Adrenal gland (tissue), 5 donors: ENCODE data around the gene LIPA.

ENCODE experiments used
- POLR2A ChIP-seq, 2 donors: fragments of 450-650 bp; IDR thresholded peaks; one replicate each; pipeline ENCODE4 v1.6.1; 2017; ENCODE audit warnings: antibody characterized with exemption in 2 of 2, mild to moderate bottlenecking in 2 of 2, moderate library complexity in 1 of 2
- TF ChIP-seq, protein P1 (sequence below), 6 experiments: fragments of 450-650 bp in 4 of 6; fragments of 200-600 bp in 2 of 6; sonication (generic) in 1 of 6; IDR thresholded peaks; 1 replicate in 5 of 6; 2 replicates in 1 of 6; pipeline versions ENCODE4 v1.5.1 to v1.8.0; 2016 to 2021; ENCODE audit warnings: antibody characterized with exemption in 6 of 6, mild to moderate bottlenecking in 2 of 6, moderate library complexity in 1 of 6
- donor health status: DM: no; HTN: no; CAD: no.

DNA sequence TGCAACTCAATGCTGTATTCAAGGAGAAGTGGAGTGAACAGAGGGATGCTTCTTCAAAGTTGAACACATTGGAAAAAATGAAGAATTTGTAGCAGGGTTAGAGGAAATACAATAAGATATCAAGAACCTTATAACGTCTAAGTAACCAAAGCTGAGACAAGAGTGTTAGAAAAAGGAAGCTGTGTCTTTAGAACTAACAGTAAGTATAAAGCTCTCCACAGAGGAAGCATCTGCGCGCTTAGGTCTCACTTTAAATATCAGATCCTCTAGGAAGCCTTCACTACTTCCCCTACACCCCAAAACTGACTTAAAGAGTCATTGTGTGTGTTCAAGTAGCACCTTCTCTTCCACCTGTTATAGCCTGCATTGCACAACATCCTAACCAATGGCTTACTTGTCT is 87.5 kb downstream of the LIPA start:
- no peak for TF ChIP-seq POLR2A (IDR thresholded peaks at IDR 0.05)
- TF ChIP-seq, protein P1, sequence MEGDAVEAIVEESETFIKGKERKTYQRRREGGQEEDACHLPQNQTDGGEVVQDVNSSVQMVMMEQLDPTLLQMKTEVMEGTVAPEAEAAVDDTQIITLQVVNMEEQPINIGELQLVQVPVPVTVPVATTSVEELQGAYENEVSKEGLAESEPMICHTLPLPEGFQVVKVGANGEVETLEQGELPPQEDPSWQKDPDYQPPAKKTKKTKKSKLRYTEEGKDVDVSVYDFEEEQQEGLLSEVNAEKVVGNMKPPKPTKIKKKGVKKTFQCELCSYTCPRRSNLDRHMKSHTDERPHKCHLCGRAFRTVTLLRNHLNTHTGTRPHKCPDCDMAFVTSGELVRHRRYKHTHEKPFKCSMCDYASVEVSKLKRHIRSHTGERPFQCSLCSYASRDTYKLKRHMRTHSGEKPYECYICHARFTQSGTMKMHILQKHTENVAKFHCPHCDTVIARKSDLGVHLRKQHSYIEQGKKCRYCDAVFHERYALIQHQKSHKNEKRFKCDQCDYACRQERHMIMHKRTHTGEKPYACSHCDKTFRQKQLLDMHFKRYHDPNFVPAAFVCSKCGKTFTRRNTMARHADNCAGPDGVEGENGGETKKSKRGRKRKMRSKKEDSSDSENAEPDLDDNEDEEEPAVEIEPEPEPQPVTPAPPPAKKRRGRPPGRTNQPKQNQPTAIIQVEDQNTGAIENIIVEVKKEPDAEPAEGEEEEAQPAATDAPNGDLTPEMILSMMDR (IDR thresholded peaks at IDR 0.05) = no peak
